SK-N-SH (cell line): Measurements from ENCODE around the gene NRF1. TPM values are rescaled to one million over a fixed set of nuclear protein-coding genes. Genes with fewer than 3 reads are reported as not detected.

Experiments used
- CTCF ChIA-PET: fragments of 300-600, 350-600 bp; formaldehyde crosslinking; extraction: SDS; loops from one replicate; lab custom pipeline; 2021; lab: Yijun Ruan, JAX
- POLR2A ChIA-PET: fragments of 350-600 bp; sonication (Branson Sonifier 250); formaldehyde crosslinking; extraction: SDS; loops from one replicate; lab custom pipeline; 2020; ENCODE audit warnings: antibody characterized with exemption, inconsistent platforms; lab: Yijun Ruan, JAX
- DNase-seq: peaks from one replicate; pipeline ENCODE4 v3.0.0; 2012
- H2AFZ ChIP-seq: fragments of 200-600 bp; sonication (generic); 2 replicates; pipeline ENCODE4 v1.8.1; 2016; ENCODE audit warnings: antibody characterized with exemption, mild to moderate bottlenecking, low read depth
- H3F3A ChIP-seq: fragments of 200-600 bp; sonication (generic); replicated peaks from 2 replicates; pipeline ENCODE3; 2016; ENCODE audit warnings: antibody characterized with exemption, mild to moderate bottlenecking; ENCODE audit not compliant: insufficient read depth
- H3K27ac ChIP-seq, 2 experiments: fragments of 200-500 bp in 1 of 2; fragments of 200-600 bp in 1 of 2; sonication (Bioruptor generic) in 1 of 2; sonication (generic), shearing (Covaris generic) in 1 of 2; 2 replicates each; pipeline versions ENCODE4 v1.5.1 to v1.6.1; 2014 to 2016; ENCODE audit warnings: low read depth in 2 of 2, inconsistent platforms in 1 of 2, low read length in 1 of 2, mild to moderate bottlenecking in 1 of 2, mixed read lengths in 1 of 2
- H3K27me3 ChIP-seq: fragments of 200-600 bp; sonication (generic), shearing (Covaris generic); 2 replicates; pipeline ENCODE4 v1.6.1; 2016; ENCODE audit warnings: mixed run types; ENCODE audit not compliant: insufficient read depth
- H3K36me3 ChIP-seq, 2 experiments: fragments of 200-500 bp in 1 of 2; fragments of 200-600 bp in 1 of 2; sonication (Bioruptor generic) in 1 of 2; sonication (generic) in 1 of 2; replicated peaks in 1 of 2; 2 replicates each; pipeline versions ENCODE3 to v1.5.1; 2014 to 2016; ENCODE audit warnings: low read length in 1 of 2, mild to moderate bottlenecking in 1 of 2; ENCODE audit not compliant: insufficient read depth in 2 of 2, control insufficient read depth in 1 of 2
- H3K4me1 ChIP-seq, 2 experiments: fragments of 200-500 bp in 1 of 2; fragments of 200-600 bp in 1 of 2; sonication (Bioruptor generic) in 1 of 2; sonication (generic), shearing (Covaris generic) in 1 of 2; 2 replicates each; pipeline versions ENCODE4 v1.5.1 to v1.6.1; 2014 to 2016; ENCODE audit warnings: low read depth in 1 of 2, low read length in 1 of 2, mixed run types in 1 of 2; ENCODE audit not compliant: insufficient read depth in 2 of 2, control insufficient read depth in 1 of 2
- H3K4me2 ChIP-seq: fragments of 200-600 bp; sonication (generic), shearing (Covaris generic); 2 replicates; pipeline ENCODE4 v1.6.1; 2017; ENCODE audit warnings: mixed run types
- H3K4me3 ChIP-seq, 2 experiments: fragments of 200-500 bp in 1 of 2; fragments of 200-600 bp in 1 of 2; sonication (Bioruptor generic) in 1 of 2; sonication (generic), shearing (Covaris generic) in 1 of 2; 2 replicates each; pipeline versions ENCODE4 v1.5.1 to v1.8.1; 2014 to 2016; ENCODE audit warnings: low read depth in 2 of 2, inconsistent platforms in 1 of 2, low read length in 1 of 2, mild to moderate bottlenecking in 1 of 2, mixed read lengths in 1 of 2, moderate library complexity in 1 of 2
- H3K79me2 ChIP-seq: fragments of 200-600 bp; sonication (generic); 2 replicates; pipeline ENCODE4 v1.8.1; 2017; ENCODE audit warnings: mild to moderate bottlenecking; ENCODE audit not compliant: insufficient read depth
- H3K9ac ChIP-seq: fragments of 200-600 bp; sonication (generic); 2 replicates; pipeline ENCODE4 v1.6.1; 2017; ENCODE audit warnings: mixed run types
- H3K9me2 ChIP-seq: fragments of 200-600 bp; sonication (generic); 2 replicates; pipeline ENCODE4 v1.6.1; 2017; ENCODE audit warnings: mixed run types
- H3K9me3 ChIP-seq: fragments of 200-600 bp; sonication (generic); 2 replicates; pipeline ENCODE4 v1.6.1; 2017; ENCODE audit warnings: mixed run types, mild to moderate bottlenecking, moderate library complexity
- H4K20me1 ChIP-seq: fragments of 200-600 bp; sonication (generic); 2 replicates; pipeline ENCODE4 v1.6.1; 2017; ENCODE audit warnings: mild to moderate bottlenecking, mixed run types; ENCODE audit not compliant: insufficient read depth
- EZH2phosphoT487 ChIP-seq: fragments of 200-600 bp; sonication (generic); IDR thresholded peaks from 2 replicates; pipeline ENCODE4 v1.6.1; 2017; ENCODE audit warnings: low read depth, mixed run types, mild to moderate bottlenecking, antibody characterized with exemption, moderate library complexity, borderline replicate concordance
- FOSL2 ChIP-seq: IDR thresholded peaks from 2 replicates; pipeline ENCODE4 v1.4.0; 2012; ENCODE audit warnings: low read depth, mild to moderate bottlenecking, moderate library complexity, borderline replicate concordance
- MXI1 ChIP-seq: IDR thresholded peaks from 2 replicates; pipeline ENCODE4 v1.6.1; 2012; ENCODE audit warnings: mild to moderate bottlenecking, low read depth, low read length, improper control_type of control experiment
- SIN3A ChIP-seq: IDR thresholded peaks from 2 replicates; pipeline ENCODE4 v1.6.1; 2012; ENCODE audit warnings: low read depth, mild to moderate bottlenecking, low read length, moderate library complexity, borderline replicate concordance
- WGBS: methylation state at CpG from one replicate; pipeline ENCODE4 v1.1.6; 2017; ENCODE audit warnings: low lambda C conversion rate; 5-methylcytosine and 5-hydroxymethylcytosine counted together
- polyA plus RNA-seq, 3 experiments: library from polyadenylated mRNA; depleted of rRNA; stranded (reverse); fragments of >200 nt; gene quantifications; 2 replicates each; pipeline ENCODE4 v1.2.3, GENCODE V29; 2012
- TF ChIP-seq, protein P1 (sequence below): IDR thresholded peaks from 2 replicates; pipeline ENCODE4 v1.6.1; 2012; ENCODE audit warnings: mild to moderate bottlenecking, low read depth, low read length, moderate library complexity

NRF1 gene
- polyA plus RNA-seq, 1 of the 3 experiments (the other 2 are of a cell fraction), result 10.9 TPM

DNA sequence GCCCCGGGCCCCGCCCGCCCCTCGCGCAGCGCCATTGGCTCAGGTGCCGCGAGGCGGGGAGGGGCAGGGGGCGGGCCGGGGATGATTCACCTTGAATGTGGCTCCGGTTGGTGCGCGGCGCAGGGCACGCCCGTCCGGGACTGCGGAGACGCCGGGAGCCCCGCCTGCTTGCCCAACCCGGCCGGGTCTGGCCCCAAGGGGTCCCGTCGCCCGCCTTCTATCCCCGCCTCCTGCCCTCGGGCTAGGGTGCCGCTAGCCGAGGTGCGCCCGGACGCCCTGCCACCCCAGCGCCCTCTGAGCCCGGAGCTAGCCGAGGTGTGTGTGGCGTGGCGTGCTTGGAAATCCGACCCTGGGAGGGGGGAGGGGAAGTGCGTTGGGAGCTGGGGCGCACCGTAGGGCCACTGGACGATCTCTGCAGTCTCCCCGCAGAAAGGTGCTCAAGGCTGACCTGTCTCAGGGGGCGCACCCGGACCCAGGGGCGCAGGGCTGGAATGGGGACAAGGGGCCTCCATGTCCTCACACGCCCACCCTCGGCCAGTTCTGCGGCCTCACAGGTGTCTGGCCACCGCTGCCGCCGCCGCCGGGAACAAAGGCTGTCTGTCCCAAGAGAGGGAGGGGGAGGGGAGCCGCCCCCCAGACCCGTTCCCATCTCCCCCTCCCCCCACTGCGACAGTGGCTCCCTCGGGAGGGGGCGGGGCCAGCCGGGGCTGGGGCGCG, 168.9 kb downstream of the NRF1 start:
- H3F3A ChIP-seq, result peaks cover 4% of the 10 kb centered on the region
- ChIA-PET POLR2A (interaction anchor here (1.0 to 1.1 kb wide), 2 partner anchors 44 to 168 kb away, joined by 3 to 4 read pairs; no protein-coding TSS in a partner anchor), CTCF (interaction anchor here (1.0 to 2.6 kb wide), 8 partner anchors 9 to 138 kb away, joined by 3 to 18 read pairs (median 4); no protein-coding TSS in a partner anchor)
- H3K79me2 ChIP-seq, result peaks cover 18% of the 10 kb centered on the region; the same call in 1 of the 2 replicates
- H3K9me3 ChIP-seq, result no peaks in the 10 kb centered on the region
- H3K4me3 ChIP-seq, result peak overlapping the region; percentile 63 to 91
- H3K27me3 ChIP-seq, result peaks cover 45% of the 10 kb centered on the region
- no peaks in the 10 kb centered on the region for H3K36me3 ChIP-seq
- no peaks in the 10 kb centered on the region for H3K9me2 ChIP-seq
- 2% methylated on average over 23 of the region's 64 CpGs for WGBS
- no peak overlapping the region for H3K27ac ChIP-seq
- peaks cover 17% of the 10 kb centered on the region; the same call in 1 of the 2 replicates for H4K20me1 ChIP-seq
- peaks cover 0 to 32% of the 10 kb centered on the region in 2 experiments; a peak in 1 of 4 replicates for H3K4me1 ChIP-seq
- H3K9ac ChIP-seq, result peak overlapping the region; percentile 53; the same call in 1 of the 2 replicates
- peak; percentile 83 for DNase-seq
- TF ChIP-seq MXI1 (no peak), FOSL2 (peak; percentile 17; the same call in 1 of the 2 replicates)
- peak overlapping the region; percentile 94 for H3K4me2 ChIP-seq
- H2AFZ ChIP-seq, result peak overlapping the region; percentile 91; the same call in 1 of the 2 replicates

DNA sequence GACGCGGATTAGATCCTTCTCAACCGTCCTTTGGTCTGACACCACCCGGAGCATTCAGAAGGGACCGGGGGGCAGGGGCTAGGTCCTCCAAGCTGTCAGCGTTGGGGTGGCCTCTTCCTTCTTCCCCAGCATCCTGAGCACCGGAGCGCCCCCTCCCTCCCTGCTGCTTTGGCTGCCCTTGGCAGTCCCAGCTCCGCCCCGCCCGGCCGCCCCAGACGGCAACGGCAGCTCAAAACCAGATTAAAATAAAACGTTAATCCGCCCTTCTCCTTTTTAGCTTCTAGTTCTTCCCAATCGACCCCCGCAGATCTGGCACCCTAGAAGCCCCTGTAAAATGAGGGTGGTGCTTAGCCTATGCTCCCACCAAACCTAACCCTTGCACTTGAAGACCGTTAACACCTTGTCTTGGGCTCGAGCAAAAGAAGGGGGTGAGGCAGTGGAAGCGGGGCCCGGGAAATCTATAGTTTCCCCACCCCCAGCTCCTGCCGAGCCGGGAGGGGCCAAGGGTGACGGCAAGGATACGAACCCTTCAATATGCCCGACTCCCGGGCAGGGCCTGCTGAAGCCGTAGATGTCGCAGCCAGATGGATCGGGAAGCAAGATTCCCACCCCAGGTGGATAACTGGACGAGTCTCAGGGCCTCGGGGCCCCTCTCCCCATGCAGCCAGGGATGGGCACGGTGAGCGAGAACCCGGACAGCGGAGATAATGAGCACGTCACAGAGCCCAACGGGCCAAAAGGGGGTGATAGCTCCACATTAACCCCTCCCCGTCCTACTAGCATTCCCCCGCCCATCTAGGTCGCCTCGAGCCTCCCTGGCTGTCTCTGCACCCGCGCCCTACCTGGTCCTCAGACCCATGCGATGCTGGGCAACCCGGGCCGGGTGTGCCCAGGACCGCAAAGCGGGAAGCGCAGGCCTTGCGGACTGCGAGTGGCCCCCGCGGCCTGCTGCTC, 169.7 kb downstream of the NRF1 start:
- Histone ChIP-seq H3K9me3 (no peaks in the 10 kb centered on the region), H3K27me3 (peaks cover 45% of the 10 kb centered on the region), H3F3A (peaks cover 4% of the 10 kb centered on the region), H3K4me2 (peak overlapping the region; percentile 94), H4K20me1 (peaks cover 15% of the 10 kb centered on the region; the same call in 1 of the 2 replicates), H3K36me3 (no peaks in the 10 kb centered on the region), H3K79me2 (peaks cover 17% of the 10 kb centered on the region; the same call in 1 of the 2 replicates), H3K9me2 (no peaks in the 10 kb centered on the region), H3K9ac (peak overlapping the region; percentile 53; the same call in 1 of the 2 replicates), H3K27ac (no peak overlapping the region), H3K4me1 (peaks cover 0 to 32% of the 10 kb centered on the region in 2 experiments; a peak in 1 of 4 replicates), H3K4me3 (peak overlapping the region; percentile 63 to 91), H2AFZ (no peak overlapping the region)
- peak; percentile 75 for DNase-seq
- CTCF ChIA-PET, result interaction anchor here (1.0 to 2.6 kb wide), 8 partner anchors 8 to 137 kb away, joined by 3 to 18 read pairs (median 3); no protein-coding TSS in a partner anchor
- TF ChIP-seq, protein P1, sequence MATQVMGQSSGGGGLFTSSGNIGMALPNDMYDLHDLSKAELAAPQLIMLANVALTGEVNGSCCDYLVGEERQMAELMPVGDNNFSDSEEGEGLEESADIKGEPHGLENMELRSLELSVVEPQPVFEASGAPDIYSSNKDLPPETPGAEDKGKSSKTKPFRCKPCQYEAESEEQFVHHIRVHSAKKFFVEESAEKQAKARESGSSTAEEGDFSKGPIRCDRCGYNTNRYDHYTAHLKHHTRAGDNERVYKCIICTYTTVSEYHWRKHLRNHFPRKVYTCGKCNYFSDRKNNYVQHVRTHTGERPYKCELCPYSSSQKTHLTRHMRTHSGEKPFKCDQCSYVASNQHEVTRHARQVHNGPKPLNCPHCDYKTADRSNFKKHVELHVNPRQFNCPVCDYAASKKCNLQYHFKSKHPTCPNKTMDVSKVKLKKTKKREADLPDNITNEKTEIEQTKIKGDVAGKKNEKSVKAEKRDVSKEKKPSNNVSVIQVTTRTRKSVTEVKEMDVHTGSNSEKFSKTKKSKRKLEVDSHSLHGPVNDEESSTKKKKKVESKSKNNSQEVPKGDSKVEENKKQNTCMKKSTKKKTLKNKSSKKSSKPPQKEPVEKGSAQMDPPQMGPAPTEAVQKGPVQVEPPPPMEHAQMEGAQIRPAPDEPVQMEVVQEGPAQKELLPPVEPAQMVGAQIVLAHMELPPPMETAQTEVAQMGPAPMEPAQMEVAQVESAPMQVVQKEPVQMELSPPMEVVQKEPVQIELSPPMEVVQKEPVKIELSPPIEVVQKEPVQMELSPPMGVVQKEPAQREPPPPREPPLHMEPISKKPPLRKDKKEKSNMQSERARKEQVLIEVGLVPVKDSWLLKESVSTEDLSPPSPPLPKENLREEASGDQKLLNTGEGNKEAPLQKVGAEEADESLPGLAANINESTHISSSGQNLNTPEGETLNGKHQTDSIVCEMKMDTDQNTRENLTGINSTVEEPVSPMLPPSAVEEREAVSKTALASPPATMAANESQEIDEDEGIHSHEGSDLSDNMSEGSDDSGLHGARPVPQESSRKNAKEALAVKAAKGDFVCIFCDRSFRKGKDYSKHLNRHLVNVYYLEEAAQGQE, result no peak
- TF ChIP-seq SIN3A, result no peak
- TF ChIP-seq EZH2phosphoT487, result peak; percentile 81; the same call in 1 of the 2 replicates
- WGBS, result 12% methylated on average over 42 of the region's 55 CpGs
- POLR2A ChIA-PET, result no interaction called here
